SK-N-SH (cell line): ENCODE data around the gene CIITA. TPM values are rescaled to one million over a fixed set of nuclear protein-coding genes. Genes with fewer than 3 reads are reported as not detected.
A peak's percentile ranks its signal among the peaks of the same experiment; 100 is the strongest.

ENCODE experiments used
- CTCF ChIA-PET: fragments of 300-600, 350-600 bp; formaldehyde crosslinking; extraction: SDS; loops from one replicate; lab custom pipeline; 2021; lab: Yijun Ruan, JAX
- POLR2A ChIA-PET: fragments of 350-600 bp; sonication (Branson Sonifier 250); formaldehyde crosslinking; extraction: SDS; loops from one replicate; lab custom pipeline; 2020; ENCODE audit warnings: antibody characterized with exemption, inconsistent platforms; lab: Yijun Ruan, JAX
- DNase-seq: peaks from one replicate; pipeline ENCODE4 v3.0.0; 2012
- H2AFZ ChIP-seq: fragments of 200-600 bp; sonication (generic); 2 replicates; pipeline ENCODE4 v1.8.1; 2016; ENCODE audit warnings: antibody characterized with exemption, mild to moderate bottlenecking, low read depth
- H3F3A ChIP-seq: fragments of 200-600 bp; sonication (generic); replicated peaks from 2 replicates; pipeline ENCODE3; 2016; ENCODE audit warnings: antibody characterized with exemption, mild to moderate bottlenecking; ENCODE audit not compliant: insufficient read depth
- H3K27ac ChIP-seq, 2 experiments: fragments of 200-500 bp in 1 of 2; fragments of 200-600 bp in 1 of 2; sonication (Bioruptor generic) in 1 of 2; sonication (generic), shearing (Covaris generic) in 1 of 2; 2 replicates each; pipeline versions ENCODE4 v1.5.1 to v1.6.1; 2014 to 2016; ENCODE audit warnings: low read depth in 2 of 2, inconsistent platforms in 1 of 2, low read length in 1 of 2, mild to moderate bottlenecking in 1 of 2, mixed read lengths in 1 of 2
- H3K27me3 ChIP-seq: fragments of 200-600 bp; sonication (generic), shearing (Covaris generic); 2 replicates; pipeline ENCODE4 v1.6.1; 2016; ENCODE audit warnings: mixed run types; ENCODE audit not compliant: insufficient read depth
- H3K36me3 ChIP-seq, 2 experiments: fragments of 200-500 bp in 1 of 2; fragments of 200-600 bp in 1 of 2; sonication (Bioruptor generic) in 1 of 2; sonication (generic) in 1 of 2; replicated peaks in 1 of 2; 2 replicates each; pipeline versions ENCODE3 to v1.5.1; 2014 to 2016; ENCODE audit warnings: low read length in 1 of 2, mild to moderate bottlenecking in 1 of 2; ENCODE audit not compliant: insufficient read depth in 2 of 2, control insufficient read depth in 1 of 2
- H3K4me1 ChIP-seq, 2 experiments: fragments of 200-500 bp in 1 of 2; fragments of 200-600 bp in 1 of 2; sonication (Bioruptor generic) in 1 of 2; sonication (generic), shearing (Covaris generic) in 1 of 2; 2 replicates each; pipeline versions ENCODE4 v1.5.1 to v1.6.1; 2014 to 2016; ENCODE audit warnings: low read depth in 1 of 2, low read length in 1 of 2, mixed run types in 1 of 2; ENCODE audit not compliant: insufficient read depth in 2 of 2, control insufficient read depth in 1 of 2
- H3K4me2 ChIP-seq: fragments of 200-600 bp; sonication (generic), shearing (Covaris generic); 2 replicates; pipeline ENCODE4 v1.6.1; 2017; ENCODE audit warnings: mixed run types
- H3K4me3 ChIP-seq, 2 experiments: fragments of 200-500 bp in 1 of 2; fragments of 200-600 bp in 1 of 2; sonication (Bioruptor generic) in 1 of 2; sonication (generic), shearing (Covaris generic) in 1 of 2; 2 replicates each; pipeline versions ENCODE4 v1.5.1 to v1.8.1; 2014 to 2016; ENCODE audit warnings: low read depth in 2 of 2, inconsistent platforms in 1 of 2, low read length in 1 of 2, mild to moderate bottlenecking in 1 of 2, mixed read lengths in 1 of 2, moderate library complexity in 1 of 2
- H3K79me2 ChIP-seq: fragments of 200-600 bp; sonication (generic); 2 replicates; pipeline ENCODE4 v1.8.1; 2017; ENCODE audit warnings: mild to moderate bottlenecking; ENCODE audit not compliant: insufficient read depth
- H3K9ac ChIP-seq: fragments of 200-600 bp; sonication (generic); 2 replicates; pipeline ENCODE4 v1.6.1; 2017; ENCODE audit warnings: mixed run types
- H3K9me2 ChIP-seq: fragments of 200-600 bp; sonication (generic); 2 replicates; pipeline ENCODE4 v1.6.1; 2017; ENCODE audit warnings: mixed run types
- H3K9me3 ChIP-seq: fragments of 200-600 bp; sonication (generic); 2 replicates; pipeline ENCODE4 v1.6.1; 2017; ENCODE audit warnings: mixed run types, mild to moderate bottlenecking, moderate library complexity
- H4K20me1 ChIP-seq: fragments of 200-600 bp; sonication (generic); 2 replicates; pipeline ENCODE4 v1.6.1; 2017; ENCODE audit warnings: mild to moderate bottlenecking, mixed run types; ENCODE audit not compliant: insufficient read depth
- EZH2phosphoT487 ChIP-seq: fragments of 200-600 bp; sonication (generic); IDR thresholded peaks from 2 replicates; pipeline ENCODE4 v1.6.1; 2017; ENCODE audit warnings: low read depth, mixed run types, mild to moderate bottlenecking, antibody characterized with exemption, moderate library complexity, borderline replicate concordance
- SIN3A ChIP-seq: IDR thresholded peaks from 2 replicates; pipeline ENCODE4 v1.6.1; 2012; ENCODE audit warnings: low read depth, mild to moderate bottlenecking, low read length, moderate library complexity, borderline replicate concordance
- TCF12 ChIP-seq: IDR thresholded peaks from 2 replicates; pipeline ENCODE4 v1.4.0; 2012
- WGBS: methylation state at CpG from one replicate; pipeline ENCODE4 v1.1.6; 2017; ENCODE audit warnings: low lambda C conversion rate; 5-methylcytosine and 5-hydroxymethylcytosine counted together
- polyA plus RNA-seq, 3 experiments: library from polyadenylated mRNA; depleted of rRNA; stranded (reverse); fragments of >200 nt; gene quantifications; 2 replicates each; pipeline ENCODE4 v1.2.3, GENCODE V29; 2012
- TF ChIP-seq, protein P1 (sequence below): fragments of 200-600 bp; sonication (generic); IDR thresholded peaks from 2 replicates; pipeline ENCODE4 v1.6.1; 2017; ENCODE audit warnings: antibody characterized with exemption, mild to moderate bottlenecking, moderate library complexity

Gene CIITA
- polyA plus RNA-seq, 1 of the 3 experiments (the other 2 are of a cell fraction), result 0.23 TPM

DNA sequence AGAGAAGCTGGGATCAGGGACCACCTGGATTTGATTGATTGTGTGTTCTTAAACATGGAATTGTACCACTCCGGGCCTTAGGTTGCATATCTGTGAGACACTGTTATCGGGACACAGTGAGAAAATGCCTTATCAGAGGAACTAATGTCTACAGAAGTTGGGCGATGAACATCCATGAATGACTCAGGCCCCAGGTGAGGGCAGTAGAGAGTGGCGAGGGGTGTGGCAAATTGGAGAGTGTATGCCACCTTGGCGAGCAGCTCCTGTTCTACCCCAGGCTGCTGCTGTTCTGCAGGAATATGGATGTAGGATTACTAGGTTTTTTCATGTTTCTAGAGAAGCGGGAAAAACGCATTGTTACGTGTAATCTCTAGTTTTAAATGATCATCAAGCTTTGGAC is 106.2 kb downstream of the CIITA start (continued):
- TF ChIP-seq, protein P1, sequence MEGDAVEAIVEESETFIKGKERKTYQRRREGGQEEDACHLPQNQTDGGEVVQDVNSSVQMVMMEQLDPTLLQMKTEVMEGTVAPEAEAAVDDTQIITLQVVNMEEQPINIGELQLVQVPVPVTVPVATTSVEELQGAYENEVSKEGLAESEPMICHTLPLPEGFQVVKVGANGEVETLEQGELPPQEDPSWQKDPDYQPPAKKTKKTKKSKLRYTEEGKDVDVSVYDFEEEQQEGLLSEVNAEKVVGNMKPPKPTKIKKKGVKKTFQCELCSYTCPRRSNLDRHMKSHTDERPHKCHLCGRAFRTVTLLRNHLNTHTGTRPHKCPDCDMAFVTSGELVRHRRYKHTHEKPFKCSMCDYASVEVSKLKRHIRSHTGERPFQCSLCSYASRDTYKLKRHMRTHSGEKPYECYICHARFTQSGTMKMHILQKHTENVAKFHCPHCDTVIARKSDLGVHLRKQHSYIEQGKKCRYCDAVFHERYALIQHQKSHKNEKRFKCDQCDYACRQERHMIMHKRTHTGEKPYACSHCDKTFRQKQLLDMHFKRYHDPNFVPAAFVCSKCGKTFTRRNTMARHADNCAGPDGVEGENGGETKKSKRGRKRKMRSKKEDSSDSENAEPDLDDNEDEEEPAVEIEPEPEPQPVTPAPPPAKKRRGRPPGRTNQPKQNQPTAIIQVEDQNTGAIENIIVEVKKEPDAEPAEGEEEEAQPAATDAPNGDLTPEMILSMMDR, result peak; percentile 14; the same call in 1 of the 2 replicates
- TF ChIP-seq SIN3A, result no peak

- Histone ChIP-seq H3K9me3 (no peaks in the 10 kb centered on the region), H3K79me2 (no peaks in the 10 kb centered on the region), H3K9ac (no peak overlapping the region), H4K20me1 (no peaks in the 10 kb centered on the region), H2AFZ (no peak overlapping the region), H3K9me2 (no peaks in the 10 kb centered on the region), H3K36me3 (peaks cover 20 to 33% of the 10 kb centered on the region in 2 experiments), H3K4me3 (no peak overlapping the region), H3K4me2 (no peak overlapping the region), H3F3A (no peaks in the 10 kb centered on the region), H3K27ac (no peak overlapping the region), H3K27me3 (no peaks in the 10 kb centered on the region), H3K4me1 (peaks cover 0 to 3% of the 10 kb centered on the region in 2 experiments; a peak in 1 of 4 replicates)
- CTCF ChIA-PET, result interaction anchor here (3.1 to 4.5 kb wide), 3 partner anchors 13 to 271 kb away, joined by 13 to 30 read pairs (median 22); partner anchors contain the start of gene SOCS1
- no peak for DNase-seq
- TF ChIP-seq EZH2phosphoT487 (no peak), TCF12 (no peak)
- POLR2A ChIA-PET, result no interaction called here
- 88% methylated on average over 6 of the region's 6 CpGs for WGBS
Observed at GRCh38 chr16:10984509-10984908, 107.5 kb downstream of the CIITA start.

Other genes with a start within 250 kb of the CIITA start
- not detected in 2 replicates for gene TEKT5, start 182.3 kb upstream of the CIITA start, polyA plus RNA-seq (2012; rRNA removed)
- gene NUBP1, start 133.4 kb upstream of the CIITA start, polyA plus RNA-seq (2012; rRNA removed), result 40.7 and 49.8 TPM in 2 replicates
- gene TVP23A, start 58.4 kb upstream of the CIITA start, polyA plus RNA-seq (2012; rRNA removed), result 0.24 and 0.35 TPM in 2 replicates
- 48.2 and 55.5 TPM in 2 replicates for gene DEXI, start 65.3 kb downstream of the CIITA start, polyA plus RNA-seq (2012; rRNA removed)
- 9.2 and 13.7 TPM in 2 replicates for gene CLEC16A, start 67.4 kb downstream of the CIITA start, polyA plus RNA-seq (2012; rRNA removed)